Measurements from ENCODE around the gene COX19.

COX19 gene

DNA sequence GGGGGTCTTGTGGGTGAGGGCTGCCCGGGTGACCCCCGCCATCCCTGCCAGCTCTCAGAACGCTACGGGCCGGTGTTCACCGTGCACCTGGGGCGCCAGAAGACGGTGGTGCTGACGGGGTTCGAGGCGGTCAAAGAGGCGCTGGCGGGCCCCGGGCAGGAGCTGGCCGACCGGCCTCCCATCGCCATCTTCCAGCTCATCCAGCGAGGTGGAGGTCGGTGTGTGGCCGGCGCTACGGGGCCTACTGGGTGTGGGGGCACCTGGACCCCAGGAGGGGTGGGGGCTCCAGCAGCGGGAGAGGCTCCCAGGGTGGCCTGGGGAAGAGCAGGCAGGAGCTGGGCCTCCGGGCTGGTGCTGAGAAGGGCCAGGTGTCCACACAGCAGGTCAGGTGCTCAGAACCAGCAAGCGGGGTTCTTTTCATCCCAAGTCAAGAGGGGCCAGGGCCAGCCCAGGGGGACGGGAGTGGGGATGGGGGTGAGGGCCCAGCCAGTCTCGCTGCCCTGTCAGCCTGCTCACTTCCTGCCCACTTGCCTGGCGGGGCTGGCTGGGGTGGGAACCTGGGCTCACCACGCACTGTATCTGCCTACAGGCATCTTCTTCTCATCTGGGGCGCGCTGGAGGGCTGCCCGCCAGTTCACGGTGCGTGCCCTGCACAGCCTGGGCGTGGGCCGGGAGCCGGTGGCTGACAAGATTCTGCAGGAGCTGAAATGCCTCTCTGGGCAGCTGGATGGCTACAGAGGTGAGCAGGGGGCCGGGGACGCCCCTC lies 9.2 kb upstream of the COX19 start:
- H3K4me3 ChIP-seq (ENCODE audit: low read depth, low read length): no peak overlapping the region
- TF ChIP-seq, protein P1, sequence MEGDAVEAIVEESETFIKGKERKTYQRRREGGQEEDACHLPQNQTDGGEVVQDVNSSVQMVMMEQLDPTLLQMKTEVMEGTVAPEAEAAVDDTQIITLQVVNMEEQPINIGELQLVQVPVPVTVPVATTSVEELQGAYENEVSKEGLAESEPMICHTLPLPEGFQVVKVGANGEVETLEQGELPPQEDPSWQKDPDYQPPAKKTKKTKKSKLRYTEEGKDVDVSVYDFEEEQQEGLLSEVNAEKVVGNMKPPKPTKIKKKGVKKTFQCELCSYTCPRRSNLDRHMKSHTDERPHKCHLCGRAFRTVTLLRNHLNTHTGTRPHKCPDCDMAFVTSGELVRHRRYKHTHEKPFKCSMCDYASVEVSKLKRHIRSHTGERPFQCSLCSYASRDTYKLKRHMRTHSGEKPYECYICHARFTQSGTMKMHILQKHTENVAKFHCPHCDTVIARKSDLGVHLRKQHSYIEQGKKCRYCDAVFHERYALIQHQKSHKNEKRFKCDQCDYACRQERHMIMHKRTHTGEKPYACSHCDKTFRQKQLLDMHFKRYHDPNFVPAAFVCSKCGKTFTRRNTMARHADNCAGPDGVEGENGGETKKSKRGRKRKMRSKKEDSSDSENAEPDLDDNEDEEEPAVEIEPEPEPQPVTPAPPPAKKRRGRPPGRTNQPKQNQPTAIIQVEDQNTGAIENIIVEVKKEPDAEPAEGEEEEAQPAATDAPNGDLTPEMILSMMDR (IDR thresholded peaks at IDR 0.05; ENCODE audit: control insufficient read depth, extremely low read depth, insufficient read depth): no peak
- DNase-seq (ENCODE audit: low read depth): no peak

DNA sequence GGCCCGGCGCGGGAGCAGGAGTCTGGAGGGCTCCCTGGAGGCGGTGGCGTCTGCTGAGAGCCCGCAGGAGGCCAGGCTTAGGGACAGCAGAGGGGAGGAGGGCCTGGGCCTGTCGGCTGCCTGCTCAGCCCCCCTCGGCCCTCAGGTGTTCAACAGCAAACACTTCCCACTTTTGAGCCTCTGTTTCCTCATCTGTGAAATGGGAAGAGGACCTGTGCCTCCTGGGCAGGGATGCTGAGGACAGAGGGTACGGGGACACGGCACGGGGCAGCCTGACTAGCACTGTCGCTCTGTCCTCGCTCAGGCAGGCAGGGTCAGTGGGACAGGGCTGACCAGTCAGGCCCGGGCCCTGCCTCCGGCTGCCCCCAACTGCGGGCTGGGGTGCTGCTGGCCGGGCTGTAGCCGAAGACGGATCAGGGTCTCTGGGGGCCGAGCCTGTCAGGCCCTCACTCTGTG lies 8.3 kb upstream of the COX19 start:
- TF ChIP-seq, protein P1 (IDR thresholded peaks at IDR 0.05; ENCODE audit: control insufficient read depth, extremely low read depth, insufficient read depth): no peak
- no peak for DNase-seq (ENCODE audit: low read depth)
- no peak overlapping the region for H3K4me3 ChIP-seq (ENCODE audit: low read depth, low read length)

DNA sequence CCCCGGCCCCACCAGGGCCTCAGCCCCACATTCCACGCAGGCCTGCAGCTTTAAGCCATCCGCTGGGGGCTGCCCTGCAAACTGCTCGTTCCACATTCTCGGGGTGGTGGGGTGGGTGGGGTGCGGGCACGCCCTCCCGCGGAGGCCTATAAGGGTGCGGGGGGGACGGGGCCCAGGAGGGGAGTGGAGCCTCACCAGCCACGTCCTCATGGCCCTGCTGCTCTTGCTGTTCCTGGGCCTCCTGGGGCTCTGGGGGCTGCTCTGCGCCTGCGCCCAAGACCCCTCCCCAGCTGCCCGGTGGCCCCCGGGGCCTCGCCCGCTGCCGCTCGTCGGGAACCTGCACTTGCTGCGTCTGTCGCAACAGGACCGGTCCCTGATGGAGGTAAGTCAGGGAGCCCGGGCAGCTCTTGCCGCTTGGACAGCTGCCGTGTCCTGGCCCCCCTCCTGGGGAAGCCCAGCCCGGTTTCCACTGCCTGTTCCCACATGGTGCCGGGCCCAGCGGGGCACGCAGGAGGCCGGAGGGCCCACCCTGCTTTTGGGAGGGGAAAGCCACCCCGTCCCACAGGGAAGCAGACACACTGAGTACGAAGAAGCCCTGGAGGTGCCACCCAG lies 7.8 kb upstream of the COX19 start, which contains the start of gene CYP2W1:
Gene CYP2W1 (plus strand): TSS at position 178 of the 612 bp plus-strand sequence. CDS start 31 bp downstream, at position 209.
- no peak for DNase-seq (ENCODE audit: low read depth)
- TF ChIP-seq, protein P1 (IDR thresholded peaks at IDR 0.05; ENCODE audit: control insufficient read depth, extremely low read depth, insufficient read depth): no peak
- no peak within 1 kb of the TSS for H3K4me3 ChIP-seq (ENCODE audit: low read depth, low read length)

DNA sequence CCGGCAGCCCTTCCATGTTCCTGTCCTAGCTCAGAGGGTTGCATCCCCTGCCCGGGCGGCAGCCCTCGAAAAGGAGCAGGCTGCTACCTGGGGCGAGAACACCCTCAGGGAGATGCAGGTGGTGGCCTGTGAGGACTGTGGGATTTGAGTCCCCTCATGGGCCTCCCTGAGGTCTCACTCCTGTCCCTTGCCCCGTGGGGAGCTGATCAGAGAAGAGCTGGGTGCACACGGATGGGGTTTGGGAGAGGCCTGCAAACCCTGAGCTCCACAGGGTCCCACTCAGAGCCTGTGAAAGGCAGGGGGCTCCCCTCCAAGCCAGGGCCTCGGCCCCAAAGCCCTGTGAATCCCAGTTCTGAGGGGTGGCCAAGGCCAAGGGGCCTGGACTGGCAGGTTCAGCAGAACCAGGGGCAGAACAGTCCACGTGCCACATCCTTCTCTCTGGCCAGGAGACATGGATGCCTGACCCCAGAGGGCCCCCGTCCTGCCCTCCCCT lies 7.2 kb upstream of the COX19 start:
- DNase-seq (ENCODE audit: low read depth): no peak
- H3K4me3 ChIP-seq (ENCODE audit: low read depth, low read length): no peak overlapping the region
- TF ChIP-seq, protein P1 (IDR thresholded peaks at IDR 0.05; ENCODE audit: control insufficient read depth, extremely low read depth, insufficient read depth): no peak

DNA sequence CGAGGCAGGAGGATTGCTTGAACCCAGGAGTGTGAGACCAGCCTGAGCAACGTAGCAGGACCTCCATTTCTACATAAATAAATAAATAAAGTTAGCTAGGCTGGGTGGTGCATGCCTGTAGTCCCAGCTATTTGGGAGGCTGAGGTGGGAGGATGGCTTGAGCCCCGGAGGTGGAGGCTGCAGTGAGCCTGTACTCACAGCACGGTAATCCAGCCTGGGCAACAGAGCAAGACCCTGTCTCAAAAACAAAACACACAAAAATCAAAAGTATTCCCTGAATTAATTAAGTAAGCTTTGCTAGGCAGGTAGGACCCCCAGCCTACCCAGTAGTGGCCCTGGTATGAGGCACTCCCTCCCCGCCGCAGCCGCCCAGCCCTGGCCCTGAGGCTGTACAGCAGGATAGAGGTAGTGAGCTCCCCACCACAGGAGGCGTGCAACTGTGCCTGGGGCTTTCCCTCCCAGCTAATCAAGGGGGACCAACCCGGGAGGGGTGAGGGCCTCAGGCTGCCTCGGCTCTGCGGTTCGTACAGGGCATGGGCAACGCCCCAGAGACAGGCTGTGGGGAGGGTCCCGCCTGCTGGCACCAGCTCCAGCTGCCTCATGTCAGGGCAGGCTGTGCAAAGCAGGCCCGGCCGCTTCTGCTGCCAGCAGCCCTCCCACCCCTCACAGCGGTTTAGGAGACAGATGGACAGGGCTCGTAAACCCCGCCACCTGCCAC lies 6.6 kb upstream of the COX19 start:
- DNase-seq (ENCODE audit: low read depth): peak; percentile 35
- H3K4me3 ChIP-seq (ENCODE audit: low read depth, low read length): no peak overlapping the region
- TF ChIP-seq, protein P1 (IDR thresholded peaks at IDR 0.05; ENCODE audit: control insufficient read depth, extremely low read depth, insufficient read depth): no peak

DNA sequence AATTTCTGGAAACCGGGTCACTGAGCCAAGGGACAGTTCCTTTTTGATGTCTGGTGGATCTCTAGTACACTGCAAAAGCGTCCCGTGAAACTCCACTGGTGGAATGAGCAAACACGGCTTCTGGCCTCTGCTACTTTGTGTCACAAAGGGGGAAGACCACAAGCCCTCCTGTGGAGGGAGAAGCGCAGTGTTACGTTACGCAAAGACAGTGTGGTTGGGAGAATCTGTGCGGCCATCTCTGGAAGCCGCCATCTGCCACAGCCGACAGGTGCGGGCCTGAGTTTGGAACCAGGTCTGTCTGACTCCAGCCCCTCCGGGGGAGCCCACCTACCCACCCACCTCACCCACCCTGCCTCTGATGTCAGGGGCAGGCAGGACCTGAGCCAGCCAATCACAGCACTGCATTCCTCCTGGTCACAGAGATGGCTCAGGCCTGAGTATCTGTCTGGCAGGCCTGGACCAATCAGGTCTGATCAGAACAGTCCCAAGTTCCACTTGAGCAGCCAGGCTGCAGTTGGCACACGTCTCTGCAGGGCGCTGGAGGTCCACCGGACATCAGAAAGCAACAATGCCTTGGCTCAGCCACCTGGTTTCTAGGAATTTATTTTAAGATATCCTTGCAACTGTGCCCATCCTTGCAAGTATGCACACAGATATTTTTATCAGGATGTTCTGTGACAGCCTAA lies 4.7 kb upstream of the COX19 start:
- no peak overlapping the region for H3K4me3 ChIP-seq (ENCODE audit: low read depth, low read length)
- TF ChIP-seq, protein P1 (IDR thresholded peaks at IDR 0.05; ENCODE audit: control insufficient read depth, extremely low read depth, insufficient read depth): no peak
- DNase-seq (ENCODE audit: low read depth): no peak
